CD8-positive, alpha-beta memory T cell (primary cell): ENCODE measurements around the gene AHCTF1. TPM values are rescaled to one million over a fixed set of nuclear protein-coding genes. Genes with fewer than 3 reads are reported as not detected.

Experiments
- CTCF ChIA-PET: fragments of 350-600 bp; sonication (Branson Sonifier 250); formaldehyde crosslinking; loops from one replicate; lab custom pipeline; 2021; ENCODE audit warnings: antibody characterized with exemption; lab: Charles Lee
- POLR2A ChIA-PET: fragments of 350-600 bp; sonication (Branson Sonifier 250); formaldehyde crosslinking; loops from one replicate; lab custom pipeline; 2021; ENCODE audit warnings: antibody characterized with exemption; lab: Charles Lee
- DNase-seq, 5 donors: peaks; one replicate each; pipeline versions ENCODE4 v3.0.0 to v3.0.0-alpha.2; 2020 to 2022; ENCODE audit warnings: mixed read lengths in 1 of 5
- H3K27ac ChIP-seq: one replicate; pipeline ENCODE4 v1.7.0; 2013; ENCODE audit warnings: low read depth, mild to moderate bottlenecking, low read length, moderate library complexity
- H3K27me3 ChIP-seq: 2 replicates; pipeline ENCODE4 v1.7.0; 2013; ENCODE audit warnings: low read length, mild to moderate bottlenecking; ENCODE audit not compliant: insufficient read depth, poor library complexity, severe bottlenecking
- H3K36me3 ChIP-seq: 2 replicates; pipeline ENCODE4 v1.7.0; 2013; ENCODE audit warnings: mild to moderate bottlenecking, low read length, moderate library complexity; ENCODE audit not compliant: insufficient read depth
- H3K4me1 ChIP-seq: 2 replicates; pipeline ENCODE4 v1.7.0; 2013; ENCODE audit warnings: mild to moderate bottlenecking, low read length, moderate library complexity; ENCODE audit not compliant: insufficient read depth
- H3K4me3 ChIP-seq: 2 replicates; pipeline ENCODE4 v1.7.0; 2013; ENCODE audit warnings: mild to moderate bottlenecking, low read length
- H3K9me3 ChIP-seq: 2 replicates; pipeline ENCODE4 v1.7.0; 2013; ENCODE audit warnings: mild to moderate bottlenecking, low read length
- H3K27ac Mint-ChIP-seq, 8 donors: one replicate each; pipeline ENCODE4 v1.8.0; 2020 to 2021; ENCODE audit warnings: mixed read lengths in 8 of 8, mild to moderate bottlenecking in 6 of 8, inconsistent platforms in 3 of 8, moderate library complexity in 3 of 8
- H3K27me3 Mint-ChIP-seq, 2 donors: one replicate each; pipeline ENCODE4 v1.8.0; 2020 to 2021; ENCODE audit warnings: mixed read lengths in 2 of 2, mild to moderate bottlenecking in 1 of 2, moderate library complexity in 1 of 2
- H3K36me3 Mint-ChIP-seq, 3 donors: one replicate each; pipeline ENCODE4 v1.8.0; 2020 to 2021; ENCODE audit warnings: mixed read lengths in 3 of 3, inconsistent platforms in 1 of 3, mild to moderate bottlenecking in 1 of 3
- H3K4me1 Mint-ChIP-seq, 3 donors: one replicate each; pipeline ENCODE4 v1.8.0; 2020 to 2021; ENCODE audit warnings: mixed read lengths in 3 of 3, inconsistent platforms in 1 of 3, mild to moderate bottlenecking in 1 of 3
- H3K4me3 Mint-ChIP-seq, 7 donors: one replicate each; pipeline ENCODE4 v1.8.0; 2020 to 2021; ENCODE audit warnings: mixed read lengths in 7 of 7, mild to moderate bottlenecking in 6 of 7, moderate library complexity in 4 of 7, inconsistent platforms in 2 of 7
- H3K9me3 Mint-ChIP-seq, 5 donors: one replicate each; pipeline ENCODE4 v1.8.0; 2020 to 2022; ENCODE audit warnings: mixed read lengths in 5 of 5, mild to moderate bottlenecking in 3 of 5, moderate library complexity in 2 of 5, inconsistent platforms in 1 of 5
- polyA plus RNA-seq: library from polyadenylated mRNA; unstranded; fragments of 300-500 nt; fragmentation: Illumina TruSeq; gene quantifications from one replicate; pipeline ENCODE4 v1.2.3, GENCODE V29; 2021
- total RNA-seq, 2 experiments: library from RNA; stranded (reverse); gene quantifications; one replicate each; pipeline ENCODE4 v1.2.3, GENCODE V29; 2021

The AHCTF1 gene
- total and polyA plus RNA-seq, 3 experiments from 2014 or later, result 23.7 to 53.0 (median 49.6) TPM

GRCh38 chr1:246959944-246960693 is 28.4 kb upstream of the AHCTF1 start:
- H3K9me3 ChIP-seq, result no peaks in the 10 kb centered on the region
- DNase-seq, result no peak
- ChIA-PET CTCF (interaction anchor here (1.0 kb wide), 1 partner anchor 52 kb away, joined by 3 read pairs; no protein-coding TSS in a partner anchor), POLR2A (no interaction called here)
- Mint-ChIP-seq H3K4me3 (no peak overlapping the region), H3K27ac (peak overlapping the region in 1 of 8 donors; percentile 21), H3K9me3 (peaks cover 0 to 2% (median 0%) of the 10 kb centered on the region in 5 donors), H3K27me3 (peaks cover 0 to 19% of the 10 kb centered on the region in 2 donors), H3K36me3 (no peaks in the 10 kb centered on the region), H3K4me1 (peaks cover 0 to 5% (median 4%) of the 10 kb centered on the region in 3 donors)
- no peaks in the 10 kb centered on the region for H3K27me3 ChIP-seq
- no peaks in the 10 kb centered on the region for H3K36me3 ChIP-seq
- no peak overlapping the region for H3K4me3 ChIP-seq
- H3K27ac ChIP-seq, result peak overlapping the region; percentile 64
- no peaks in the 10 kb centered on the region for H3K4me1 ChIP-seq

GRCh38 chr1:246954126-246954525 is 22.4 kb upstream of the AHCTF1 start:
- no peak for DNase-seq
- peaks cover 0 to 8% of the 10 kb centered on the region in 2 donors for H3K27me3 Mint-ChIP-seq
- no peaks in the 10 kb centered on the region for H3K36me3 Mint-ChIP-seq
- Histone ChIP-seq H3K4me3 (no peak overlapping the region), H3K36me3 (no peaks in the 10 kb centered on the region), H3K4me1 (no peaks in the 10 kb centered on the region), H3K27me3 (no peaks in the 10 kb centered on the region), H3K27ac (no peak overlapping the region), H3K9me3 (no peaks in the 10 kb centered on the region)
- no peaks in the 10 kb centered on the region for H3K4me1 Mint-ChIP-seq
- H3K27ac Mint-ChIP-seq, result no peak overlapping the region
- no peak overlapping the region for H3K4me3 Mint-ChIP-seq
- ChIA-PET CTCF (no interaction called here), POLR2A (no interaction called here)
- no peaks in the 10 kb centered on the region for H3K9me3 Mint-ChIP-seq

- CTCF ChIA-PET, result no interaction called here
Measured at GRCh38 chr1:246951413-246951812, 19.7 kb upstream of the AHCTF1 start.

GRCh38 chr1:246949956-246950355 is 18.2 kb upstream of the AHCTF1 start:
- H3K9me3 Mint-ChIP-seq, result no peaks in the 10 kb centered on the region
- CTCF ChIA-PET, result no interaction called here
- no peak for DNase-seq

More at GRCh38 chr1:246951413-246951812, 19.7 kb upstream of the AHCTF1 start:
- Mint-ChIP-seq H3K36me3 (no peaks in the 10 kb centered on the region), H3K4me3 (no peak overlapping the region), H3K9me3 (no peaks in the 10 kb centered on the region), H3K4me1 (no peaks in the 10 kb centered on the region), H3K27me3 (no peaks in the 10 kb centered on the region), H3K27ac (no peak overlapping the region)
- Histone ChIP-seq H3K27me3 (no peaks in the 10 kb centered on the region), H3K27ac (no peak overlapping the region), H3K4me3 (no peak overlapping the region), H3K9me3 (no peaks in the 10 kb centered on the region), H3K4me1 (no peaks in the 10 kb centered on the region), H3K36me3 (no peaks in the 10 kb centered on the region)
- DNase-seq, result no peak
- POLR2A ChIA-PET, result no interaction called here

GRCh38 chr1:246947255-246947654 is 15.5 kb upstream of the AHCTF1 start:
- H3K27me3 ChIP-seq, result no peaks in the 10 kb centered on the region
- H3K4me3 ChIP-seq, result no peak overlapping the region
- H3K27ac ChIP-seq, result no peak overlapping the region
- no peaks in the 10 kb centered on the region for H3K36me3 ChIP-seq
- no peak overlapping the region for H3K27ac Mint-ChIP-seq
- CTCF ChIA-PET, result no interaction called here
- H3K36me3 Mint-ChIP-seq, result peaks cover 0 to 5% (median 0%) of the 10 kb centered on the region in 3 donors
- H3K4me1 Mint-ChIP-seq, result no peaks in the 10 kb centered on the region
- H3K27me3 Mint-ChIP-seq, result no peaks in the 10 kb centered on the region
- POLR2A ChIA-PET, result no interaction called here
- H3K9me3 ChIP-seq, result no peaks in the 10 kb centered on the region
- DNase-seq, result no peak
- no peaks in the 10 kb centered on the region for H3K4me1 ChIP-seq
- H3K4me3 Mint-ChIP-seq, result no peak overlapping the region
- no peaks in the 10 kb centered on the region for H3K9me3 Mint-ChIP-seq

More at GRCh38 chr1:246949956-246950355, 18.2 kb upstream of the AHCTF1 start:
- H3K4me3 ChIP-seq, result no peak overlapping the region
- Mint-ChIP-seq H3K4me1 (no peaks in the 10 kb centered on the region), H3K36me3 (peaks cover 0 to 5% (median 0%) of the 10 kb centered on the region in 3 donors), H3K27ac (no peak overlapping the region), H3K27me3 (no peaks in the 10 kb centered on the region), H3K4me3 (no peak overlapping the region)
- POLR2A ChIA-PET, result no interaction called here
- H3K27me3 ChIP-seq, result no peaks in the 10 kb centered on the region
- H3K27ac ChIP-seq, result no peak overlapping the region
- H3K36me3 ChIP-seq, result no peaks in the 10 kb centered on the region
- no peaks in the 10 kb centered on the region for H3K9me3 ChIP-seq
- no peaks in the 10 kb centered on the region for H3K4me1 ChIP-seq

GRCh38 chr1:246946366-246946765 is 14.6 kb upstream of the AHCTF1 start:
- no peaks in the 10 kb centered on the region for H3K27me3 Mint-ChIP-seq
- Histone ChIP-seq H3K4me3 (no peak overlapping the region), H3K27me3 (no peaks in the 10 kb centered on the region), H3K27ac (no peak overlapping the region), H3K9me3 (no peaks in the 10 kb centered on the region), H3K36me3 (no peaks in the 10 kb centered on the region), H3K4me1 (no peaks in the 10 kb centered on the region)
- no peak overlapping the region for H3K4me3 Mint-ChIP-seq
- no peaks in the 10 kb centered on the region for H3K4me1 Mint-ChIP-seq
- no peak overlapping the region for H3K27ac Mint-ChIP-seq
- no peaks in the 10 kb centered on the region for H3K9me3 Mint-ChIP-seq
- no peak for DNase-seq
- POLR2A ChIA-PET, result no interaction called here
- CTCF ChIA-PET, result no interaction called here
- H3K36me3 Mint-ChIP-seq, result peaks cover 0 to 5% (median 0%) of the 10 kb centered on the region in 3 donors

- ChIA-PET POLR2A (no interaction called here), CTCF (no interaction called here)
Measured at GRCh38 chr1:246934765-246935164, 3.0 kb upstream of the AHCTF1 start.

GRCh38 chr1:246933893-246934292 is 2.1 kb upstream of the AHCTF1 start:
- no peak overlapping the region for H3K27ac Mint-ChIP-seq
- no peaks in the 10 kb centered on the region for H3K9me3 Mint-ChIP-seq
- ChIA-PET POLR2A (no interaction called here), CTCF (no interaction called here)
- no peaks in the 10 kb centered on the region for H3K27me3 Mint-ChIP-seq
- Histone ChIP-seq H3K27me3 (no peaks in the 10 kb centered on the region), H3K4me1 (peaks cover 23% of the 10 kb centered on the region), H3K36me3 (no peaks in the 10 kb centered on the region), H3K9me3 (no peaks in the 10 kb centered on the region), H3K27ac (no peak overlapping the region), H3K4me3 (no peak overlapping the region)
- H3K4me1 Mint-ChIP-seq, result peaks cover 24 to 31% (median 24%) of the 10 kb centered on the region in 3 donors
- H3K4me3 Mint-ChIP-seq, result peak overlapping the region in 2 of 7 donors; percentile 18 to 99
- DNase-seq, result no peak
- peaks cover 0 to 17% (median 5%) of the 10 kb centered on the region in 3 donors for H3K36me3 Mint-ChIP-seq

More at GRCh38 chr1:246934765-246935164, 3.0 kb upstream of the AHCTF1 start:
- no peaks in the 10 kb centered on the region for H3K9me3 Mint-ChIP-seq
- H3K4me3 ChIP-seq, result no peak overlapping the region
- no peak for DNase-seq
- peak overlapping the region in 1 of 7 donors; percentile 99 for H3K4me3 Mint-ChIP-seq
- H3K4me1 Mint-ChIP-seq, result peaks cover 15 to 23% (median 19%) of the 10 kb centered on the region in 3 donors
- H3K27ac Mint-ChIP-seq, result no peak overlapping the region
- no peaks in the 10 kb centered on the region for H3K27me3 ChIP-seq
- no peaks in the 10 kb centered on the region for H3K27me3 Mint-ChIP-seq
- no peaks in the 10 kb centered on the region for H3K36me3 ChIP-seq
- peaks cover 0 to 13% (median 2%) of the 10 kb centered on the region in 3 donors for H3K36me3 Mint-ChIP-seq
- H3K9me3 ChIP-seq, result no peaks in the 10 kb centered on the region
- H3K4me1 ChIP-seq, result peaks cover 16% of the 10 kb centered on the region
- H3K27ac ChIP-seq, result no peak overlapping the region
